Endothelial cell of umbilical vein (primary cell): ENCODE data around the gene CCNG2. TPM values are rescaled to one million over a fixed set of nuclear protein-coding genes. Genes with fewer than 3 reads are reported as not detected.

Experiments
- BruUV-seq: library from RNA; stranded (reverse); fragments of 400-500 nt; replicated peaks from 2 replicates; lab custom pipeline; 2021; lab: Mats Ljungman, UMichigan
- CTCF ChIA-PET: fragments of 300-600, 350-600 bp; sonication (Branson Sonifier 250); formaldehyde crosslinking; loops from one replicate; lab custom pipeline; 2021; ENCODE audit warnings: antibody characterized with exemption, inconsistent platforms; lab: Charles Lee
- POLR2A ChIA-PET: fragments of 300-600, 350-600 bp; sonication (Branson Sonifier 250); formaldehyde crosslinking; loops from one replicate; lab custom pipeline; 2021; ENCODE audit warnings: antibody characterized with exemption, inconsistent platforms; lab: Charles Lee
- DNase-seq: peaks from one replicate; pipeline ENCODE4 v3.0.0-alpha.2; 2011; ENCODE audit warnings: low read depth, low spot score
- FAIRE-seq: peaks from 2 replicates; lab custom pipeline; 2011; peaks lifted over from hg19 to GRCh38; lab: Jason Lieb, UNC
- H2AFZ ChIP-seq: 2 replicates; pipeline ENCODE4 v1.6.0; 2012; ENCODE audit warnings: low read depth, low read length, control low read depth, inconsistent platforms
- H3K27ac ChIP-seq: 2 replicates; pipeline ENCODE4 v1.5.1; 2011; ENCODE audit warnings: low read depth, mild to moderate bottlenecking, control low read depth, low read length, moderate library complexity; ENCODE audit not compliant: insufficient read depth
- H3K27me3 ChIP-seq, 2 experiments: 2 replicates each; pipeline versions ENCODE4 v1.6.0 to v1.6.1; 2011; ENCODE audit warnings: low read length in 2 of 2, mixed read lengths in 1 of 2; ENCODE audit not compliant: control insufficient read depth in 2 of 2, insufficient read depth in 2 of 2
- H3K36me3 ChIP-seq, 2 experiments: 2 replicates in 1 of 2; 3 replicates in 1 of 2; pipeline ENCODE4 v1.5.1; 2011; ENCODE audit warnings: low read length in 2 of 2, mild to moderate bottlenecking in 1 of 2, moderate library complexity in 1 of 2; ENCODE audit not compliant: control insufficient read depth in 2 of 2, insufficient read depth in 2 of 2; ENCODE audit errors: extremely low read depth in 1 of 2
- H3K4me1 ChIP-seq: 3 replicates; pipeline ENCODE4 v1.5.1; 2011; ENCODE audit warnings: mild to moderate bottlenecking, low read length; ENCODE audit not compliant: control insufficient read depth, insufficient read depth; ENCODE audit errors: extremely low read depth
- H3K4me2 ChIP-seq: 2 replicates; pipeline ENCODE4 v1.6.1; 2011; ENCODE audit warnings: low read length, control low read depth, mixed read lengths; ENCODE audit not compliant: insufficient read depth
- H3K4me3 ChIP-seq, 3 experiments: fragments of 200-600 bp in 1 of 3; sonication (generic), shearing (Covaris generic) in 1 of 3; replicated peaks in 1 of 3; 2 replicates each; pipeline ENCODE4 v1.5.1; 2011 to 2016; ENCODE audit warnings: control low read depth in 3 of 3, low read length in 3 of 3, mild to moderate bottlenecking in 2 of 3, inconsistent platforms in 1 of 3, low read depth in 1 of 3, moderate library complexity in 1 of 3; ENCODE audit not compliant: insufficient read depth in 1 of 3
- H3K79me2 ChIP-seq: 2 replicates; pipeline ENCODE4 v1.6.0; 2012; ENCODE audit warnings: low read length, inconsistent platforms; ENCODE audit not compliant: control insufficient read depth, insufficient read depth
- H3K9ac ChIP-seq: replicated peaks from 2 replicates; pipeline ENCODE3; 2011; ENCODE audit warnings: low read length, control low read depth; ENCODE audit not compliant: insufficient read depth; ENCODE audit errors: extremely low read depth
- H3K9me1 ChIP-seq: replicated peaks from 3 replicates; pipeline ENCODE4 v1.6.0; 2011; ENCODE audit warnings: mild to moderate bottlenecking, low read length; ENCODE audit not compliant: control insufficient read depth, insufficient read depth; ENCODE audit errors: extremely low read depth
- H3K9me3 ChIP-seq: replicated peaks from 2 replicates; pipeline ENCODE4 v1.5.1; 2012; ENCODE audit warnings: low read length, inconsistent platforms; ENCODE audit not compliant: control insufficient read depth, insufficient read depth
- H4K20me1 ChIP-seq: replicated peaks from 2 replicates; pipeline ENCODE3; 2011; ENCODE audit warnings: mild to moderate bottlenecking, low read length; ENCODE audit not compliant: control insufficient read depth, insufficient read depth; ENCODE audit errors: extremely low read depth
- EZH2 ChIP-seq: IDR thresholded peaks from 2 replicates; pipeline ENCODE4 v1.6.1; 2012; ENCODE audit warnings: borderline replicate concordance, low read depth, mild to moderate bottlenecking, moderate library complexity, low read length, inconsistent platforms; ENCODE audit not compliant: severe bottlenecking
- FOS ChIP-seq: IDR thresholded peaks from 2 replicates; pipeline ENCODE4 v1.6.1; 2011; ENCODE audit warnings: mild to moderate bottlenecking, low read length, moderate library complexity, borderline replicate concordance; ENCODE audit not compliant: insufficient read depth
- GATA2 ChIP-seq: IDR thresholded peaks from 2 replicates; pipeline ENCODE4 v1.7.0; 2011; ENCODE audit warnings: low read depth, mild to moderate bottlenecking, moderate library complexity, mixed read lengths, low read length; ENCODE audit not compliant: insufficient read length, insufficient read depth
- JUN ChIP-seq: IDR thresholded peaks from 2 replicates; pipeline ENCODE4 v1.6.1; 2011; ENCODE audit warnings: borderline replicate concordance, low read depth; ENCODE audit not compliant: insufficient read length, insufficient read depth
- MYC ChIP-seq: IDR thresholded peaks from one replicate; pipeline ENCODE4 v1.6.1; 2011; ENCODE audit warnings: mild to moderate bottlenecking, low read depth, low read length
- POLR2A ChIP-seq: IDR thresholded peaks from 2 replicates; pipeline ENCODE4 v1.6.1; 2012; ENCODE audit warnings: low read depth, mild to moderate bottlenecking, control low read depth, low read length
- POLR2AphosphoS5 ChIP-seq: IDR thresholded peaks from 2 replicates; pipeline ENCODE4 v1.6.1; 2012; ENCODE audit warnings: low read depth, mild to moderate bottlenecking, control low read depth, low read length, moderate library complexity; ENCODE audit not compliant: insufficient read depth
- dilution Hi-C: fragments of 300-500 bp; cut with MboI; formaldehyde crosslinking; loops from one replicate; pipeline ENCODE4 v1.15.0; 2019; ENCODE audit warnings: low sequenced_read_pairs; ENCODE audit not compliant: extremely low pct_ligation_motif_present
- intact Hi-C: fragments of 100-400 bp; cut with micrococcal nuclease; formaldehyde crosslinking; loops from one replicate; pipeline ENCODE4 v1.10.0; 2022
- polyA plus RNA-seq, 4 experiments: library from polyadenylated mRNA; depleted of rRNA in 3 of 4; stranded (reverse) in 3 of 4; unstranded in 1 of 4; fragments of >200 nt; gene quantifications; 2 replicates each; pipeline versions ENCODE4 v1.2.1 to v1.2.3, GENCODE V29; 2011 to 2012; ENCODE audit warnings: missing spikeins in 1 of 4
- total RNA-seq: library from RNA; stranded (reverse); gene quantifications from 2 replicates; pipeline ENCODE4 v1.2.3, GENCODE V29; 2021
- TF ChIP-seq, protein P1 (sequence below): IDR thresholded peaks from 2 replicates; pipeline ENCODE4 v1.6.1; 2011; ENCODE audit not compliant: insufficient read depth, insufficient read length
- TF ChIP-seq, protein P2 (sequence below), 2 donors: IDR thresholded peaks; 1 replicate in 1 of 2; 2 replicates in 1 of 2; pipeline ENCODE4 v1.5.1; 2011; ENCODE audit warnings: low read length in 2 of 2, mild to moderate bottlenecking in 2 of 2, moderate library complexity in 2 of 2, control low read depth in 1 of 2, inconsistent platforms in 1 of 2, low read depth in 1 of 2; ENCODE audit not compliant: insufficient read depth in 1 of 2; ENCODE audit errors: extremely low read depth in 1 of 2

The CCNG2 gene
- total and polyA plus RNA-seq, 2 donors (not counting 3 experiments of a cell fraction or from before 2014, with no cell fraction given): 7.9 to 28.3 TPM

DNA sequence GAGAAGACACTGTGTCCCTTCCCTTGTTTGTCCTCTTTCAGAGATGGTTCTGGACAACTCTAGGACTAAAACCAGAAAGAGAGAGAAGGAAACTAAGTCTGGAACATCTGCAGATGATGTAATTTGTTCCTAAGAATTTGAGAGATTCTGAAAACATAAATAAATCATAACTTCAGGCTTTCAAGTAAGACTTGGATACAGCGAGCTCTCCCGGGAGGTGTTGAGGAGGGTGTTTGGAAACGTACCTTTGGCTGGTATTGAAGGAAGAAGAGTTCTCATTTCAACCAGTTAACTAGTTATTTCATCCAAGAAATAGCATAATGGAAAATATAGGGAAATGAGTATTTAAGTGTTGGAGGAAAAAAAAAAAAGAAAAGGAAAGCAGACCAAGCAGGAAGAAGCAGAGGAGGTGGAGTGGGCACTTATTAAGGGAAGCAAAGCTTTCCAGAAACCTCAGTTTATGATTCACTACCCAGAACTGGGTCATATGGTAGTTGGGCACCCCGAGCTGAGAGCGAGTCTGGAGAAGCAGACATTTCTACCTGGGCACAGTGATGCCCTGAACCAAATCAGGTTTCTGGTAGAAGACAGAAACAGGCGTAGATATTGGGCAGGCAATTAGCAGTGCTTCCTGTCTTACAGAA, 26.9 kb downstream of the CCNG2 start:
- Histone ChIP-seq H3K4me3 (no peak overlapping the region), H2AFZ (no peak overlapping the region), H3K4me1 (no peaks in the 10 kb centered on the region), H3K27me3 (peaks cover 22 to 49% of the 10 kb centered on the region in 2 experiments), H3K79me2 (no peaks in the 10 kb centered on the region), H3K9ac (no peak overlapping the region), H3K36me3 (no peaks in the 10 kb centered on the region), H3K4me2 (no peak overlapping the region), H3K9me3 (no peaks in the 10 kb centered on the region), H3K27ac (no peak overlapping the region), H4K20me1 (no peaks in the 10 kb centered on the region), H3K9me1 (no peaks in the 10 kb centered on the region)
- DNase-seq: no peak
- intact Hi-C loops (no loop called here), dilution Hi-C loops (no loop called here)
- CTCF ChIA-PET: interaction anchor here (1.2 to 1.4 kb wide), 2 partner anchors 85 to 88 kb away, joined by 3 to 4 read pairs; no protein-coding TSS in a partner anchor
- no peak for FAIRE-seq
- BruUV-seq: no TSS peak
- POLR2A ChIA-PET: no interaction called here
- TF ChIP-seq JUN (no peak), GATA2 (no peak), POLR2AphosphoS5 (no peak), POLR2A (no peak), MYC (no peak), EZH2 (no peak), FOS (no peak)
- TF ChIP-seq, protein P1, sequence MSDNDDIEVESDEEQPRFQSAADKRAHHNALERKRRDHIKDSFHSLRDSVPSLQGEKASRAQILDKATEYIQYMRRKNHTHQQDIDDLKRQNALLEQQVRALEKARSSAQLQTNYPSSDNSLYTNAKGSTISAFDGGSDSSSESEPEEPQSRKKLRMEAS: no peak
- TF ChIP-seq, protein P2, sequence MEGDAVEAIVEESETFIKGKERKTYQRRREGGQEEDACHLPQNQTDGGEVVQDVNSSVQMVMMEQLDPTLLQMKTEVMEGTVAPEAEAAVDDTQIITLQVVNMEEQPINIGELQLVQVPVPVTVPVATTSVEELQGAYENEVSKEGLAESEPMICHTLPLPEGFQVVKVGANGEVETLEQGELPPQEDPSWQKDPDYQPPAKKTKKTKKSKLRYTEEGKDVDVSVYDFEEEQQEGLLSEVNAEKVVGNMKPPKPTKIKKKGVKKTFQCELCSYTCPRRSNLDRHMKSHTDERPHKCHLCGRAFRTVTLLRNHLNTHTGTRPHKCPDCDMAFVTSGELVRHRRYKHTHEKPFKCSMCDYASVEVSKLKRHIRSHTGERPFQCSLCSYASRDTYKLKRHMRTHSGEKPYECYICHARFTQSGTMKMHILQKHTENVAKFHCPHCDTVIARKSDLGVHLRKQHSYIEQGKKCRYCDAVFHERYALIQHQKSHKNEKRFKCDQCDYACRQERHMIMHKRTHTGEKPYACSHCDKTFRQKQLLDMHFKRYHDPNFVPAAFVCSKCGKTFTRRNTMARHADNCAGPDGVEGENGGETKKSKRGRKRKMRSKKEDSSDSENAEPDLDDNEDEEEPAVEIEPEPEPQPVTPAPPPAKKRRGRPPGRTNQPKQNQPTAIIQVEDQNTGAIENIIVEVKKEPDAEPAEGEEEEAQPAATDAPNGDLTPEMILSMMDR (IDR thresholded peaks at IDR 0.05; ENCODE audit: extremely low read depth in 1 of 2, insufficient read depth in 1 of 2, low read depth in 1 of 2, low read length in 2 of 2): no peak
